GM21381 (cell line): ENCODE measurements around the gene ABCA10.
"Not testable (repeated sequence)": the region's sequence is repeated elsewhere in the genome, so short reads cannot be mapped to it uniquely, and the experiment has no call there.

Source experiments
- ATAC-seq: cut with Tn5 transposase; IDR thresholded peaks from one replicate; pipeline ENCODE4 v1.9.1; 2021; ENCODE audit warnings: mild to moderate bottlenecking, moderate library complexity; ENCODE audit not compliant: unreplicated experiment

ABCA10 gene

GRCh38 chr17:69173118-69173517, 55.5 kb downstream of the ABCA10 start:
- ATAC-seq: no peak

DNA sequence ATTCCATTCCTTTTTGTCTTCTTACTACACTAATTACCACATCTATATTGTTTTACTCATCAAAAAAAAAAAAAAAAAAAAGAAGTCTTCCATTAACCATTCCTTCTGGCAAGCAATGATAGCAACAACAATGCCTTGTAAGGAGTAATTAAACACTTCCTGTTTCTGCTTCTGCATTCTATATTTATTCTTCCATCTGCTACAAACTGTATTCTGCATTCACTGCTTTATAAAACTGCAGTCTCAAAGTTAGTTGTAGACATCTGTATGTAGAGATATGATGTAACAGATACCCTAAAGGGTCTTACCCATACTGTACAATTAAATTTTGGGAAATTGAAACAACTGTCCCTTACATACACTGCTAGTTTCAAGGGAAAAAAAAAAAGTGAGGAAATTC, 58.2 kb downstream of the ABCA10 start:
- no peak for ATAC-seq

- ATAC-seq: not testable (repeated sequence)
These were observed 60.0 kb downstream of the ABCA10 start for GRCh38 chr17:69168642-69169041.

- ATAC-seq: no peak
These were observed 61.7 kb downstream of the ABCA10 start for GRCh38 chr17:69166957-69167356.

- ATAC-seq: no peak
These were observed 64.4 kb downstream of the ABCA10 start for GRCh38 chr17:69164206-69164605.

DNA sequence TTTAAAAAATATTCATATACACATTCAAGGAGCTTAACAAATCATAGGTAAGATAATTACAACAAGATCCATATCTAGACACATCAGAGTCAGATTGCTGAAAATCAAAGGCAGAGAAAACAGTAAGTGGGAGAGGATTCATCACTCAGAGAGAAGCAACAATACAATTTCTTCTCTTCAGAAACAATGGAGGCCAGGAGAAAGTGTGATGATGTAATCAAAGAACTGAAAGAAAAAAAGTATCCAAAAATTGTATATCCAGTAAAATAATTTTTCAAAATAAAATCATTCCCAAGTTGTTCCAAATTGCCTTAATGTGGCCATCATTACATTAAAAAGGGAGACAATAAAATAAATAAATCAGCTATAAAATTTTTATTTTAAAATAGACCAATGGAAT, 69.2 kb downstream of the ABCA10 start:
- ATAC-seq: no peak

DNA sequence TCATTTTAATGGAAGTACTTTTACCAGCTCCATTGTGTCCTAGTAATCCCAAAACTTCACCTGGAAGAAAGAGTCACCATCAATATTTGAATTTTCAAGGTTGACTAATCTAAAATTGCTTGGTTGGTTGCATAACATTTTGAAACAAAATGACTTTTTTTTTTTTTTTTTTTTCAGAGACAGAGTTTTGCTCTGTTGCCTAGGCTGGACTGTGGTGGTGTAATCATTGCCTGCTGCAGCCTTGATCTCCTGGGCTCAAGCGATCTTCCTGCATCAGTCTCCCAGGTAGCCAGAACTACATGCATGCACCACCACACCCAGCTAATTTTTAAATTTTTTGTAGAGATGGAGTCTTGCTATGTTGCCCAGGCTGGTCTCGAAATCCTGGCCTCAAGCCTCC, 74.4 kb downstream of the ABCA10 start:
- ATAC-seq: no peak

DNA sequence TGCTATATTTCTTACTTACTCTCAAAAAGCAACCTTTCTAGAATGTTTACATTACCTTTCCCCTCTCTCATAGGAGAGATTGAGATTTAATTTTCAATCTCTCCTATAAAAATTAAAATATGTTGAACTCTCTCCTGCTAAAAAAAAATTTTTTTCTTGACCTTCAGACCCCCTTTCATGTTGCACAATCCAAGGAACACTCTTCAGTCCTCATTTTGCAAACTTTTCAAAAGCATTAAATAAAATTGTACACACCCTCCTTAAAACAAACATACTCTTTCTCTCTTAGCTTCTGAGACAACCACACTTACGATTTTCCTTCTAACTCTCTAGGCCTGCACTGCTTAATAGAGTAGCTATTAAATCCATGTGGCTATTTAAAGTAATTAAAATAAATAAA, 78.3 kb downstream of the ABCA10 start:
- ATAC-seq: no peak

DNA sequence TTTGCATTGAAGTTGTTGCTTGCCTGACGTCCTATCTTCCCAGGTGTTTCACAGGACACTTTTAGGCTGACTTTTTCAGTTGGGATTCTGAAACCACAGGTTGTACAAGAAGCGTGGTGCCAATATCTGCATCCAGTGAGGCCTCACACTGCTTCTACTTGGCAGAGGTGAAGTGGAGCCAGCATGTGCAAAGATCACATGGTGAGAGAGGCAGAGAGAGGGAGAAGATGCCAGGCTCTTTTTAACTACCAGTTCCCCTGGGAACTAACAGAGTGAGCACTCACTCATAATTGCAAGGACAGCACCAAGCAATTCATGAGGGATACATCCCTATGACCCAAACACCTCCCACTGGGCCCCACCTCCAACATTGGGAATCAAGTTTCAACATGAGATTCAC, 81.2 kb downstream of the ABCA10 start:
- ATAC-seq: no peak

GRCh38 chr17:69144331-69145255, 84.0 kb downstream of the ABCA10 start:
- ATAC-seq: no peak

GRCh38 chr17:69143683-69144231, 84.9 kb downstream of the ABCA10 start:
- ATAC-seq: no peak

GRCh38 chr17:69143151-69143550, 85.5 kb downstream of the ABCA10 start:
- ATAC-seq: no peak

GRCh38 chr17:69142175-69142802, 86.3 kb downstream of the ABCA10 start:
- no peak for ATAC-seq

DNA sequence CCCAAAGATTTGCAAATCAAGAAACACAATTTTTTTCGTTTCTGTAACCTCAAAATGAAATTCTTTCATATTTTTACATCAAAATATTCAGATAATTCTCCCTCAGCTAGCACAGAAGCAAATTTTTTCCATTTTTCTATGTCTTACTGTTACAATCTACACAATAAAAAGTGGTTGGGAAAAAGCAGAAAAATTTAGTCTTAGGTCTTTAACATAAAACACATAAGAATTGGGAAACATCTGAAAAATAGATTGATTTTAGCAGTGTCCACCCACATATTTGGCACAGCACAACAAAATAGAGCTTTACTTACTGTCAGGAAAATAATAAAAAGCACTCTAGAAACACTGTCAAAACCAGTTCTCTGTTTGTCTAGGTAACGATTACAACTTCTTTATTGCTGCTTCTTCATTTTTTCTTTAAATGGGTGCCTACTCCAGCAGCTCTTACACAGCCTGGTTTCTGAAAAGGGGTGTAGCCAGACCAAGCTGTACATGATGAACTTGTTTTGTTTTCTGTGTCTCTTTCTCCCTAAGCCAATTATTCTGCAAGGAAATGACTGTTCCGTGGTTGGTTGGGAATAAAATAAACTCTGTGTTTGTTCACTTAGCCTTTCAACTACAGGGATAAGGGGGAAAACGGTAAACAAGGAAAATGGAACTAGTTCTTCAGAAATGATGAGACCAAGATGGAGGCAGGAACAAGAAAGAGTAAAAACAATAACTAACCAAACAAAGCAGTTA, 87.0 kb downstream of the ABCA10 start, which contains the start of gene ABCA6:
Gene ABCA6 (minus strand): TSS at position 465 of the 744 bp plus-strand sequence. CDS start 1,192 bp downstream, outside the sequence.
- ATAC-seq: no peak

DNA sequence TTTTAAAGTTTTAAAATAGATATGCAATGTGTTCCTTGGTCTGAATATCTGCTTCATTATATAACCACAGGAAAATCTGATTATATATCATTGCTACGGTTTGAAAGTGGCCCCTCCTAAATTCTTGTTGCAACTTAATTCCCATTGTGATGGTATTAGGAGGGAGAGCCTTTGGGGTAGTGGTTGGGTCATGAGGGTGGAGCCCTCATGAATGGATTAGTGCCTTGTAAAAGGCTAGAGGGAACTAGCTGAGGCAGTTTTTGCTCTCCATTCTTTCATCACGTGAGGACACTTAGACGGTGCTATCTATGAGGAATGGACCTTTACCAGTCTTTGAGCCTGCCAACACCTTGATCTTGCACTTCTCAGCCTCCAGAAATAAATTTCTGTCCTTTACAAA, 94.5 kb downstream of the ABCA10 start:
- no peak for ATAC-seq

- ATAC-seq: no peak
These were observed 97.9 kb downstream of the ABCA10 start for GRCh38 chr17:69130627-69131296.

GRCh38 chr17:69123626-69124025, 105.0 kb downstream of the ABCA10 start:
- ATAC-seq: no peak

- no peak for ATAC-seq
These were observed 106.6 kb downstream of the ABCA10 start for GRCh38 chr17:69122065-69122464.

DNA sequence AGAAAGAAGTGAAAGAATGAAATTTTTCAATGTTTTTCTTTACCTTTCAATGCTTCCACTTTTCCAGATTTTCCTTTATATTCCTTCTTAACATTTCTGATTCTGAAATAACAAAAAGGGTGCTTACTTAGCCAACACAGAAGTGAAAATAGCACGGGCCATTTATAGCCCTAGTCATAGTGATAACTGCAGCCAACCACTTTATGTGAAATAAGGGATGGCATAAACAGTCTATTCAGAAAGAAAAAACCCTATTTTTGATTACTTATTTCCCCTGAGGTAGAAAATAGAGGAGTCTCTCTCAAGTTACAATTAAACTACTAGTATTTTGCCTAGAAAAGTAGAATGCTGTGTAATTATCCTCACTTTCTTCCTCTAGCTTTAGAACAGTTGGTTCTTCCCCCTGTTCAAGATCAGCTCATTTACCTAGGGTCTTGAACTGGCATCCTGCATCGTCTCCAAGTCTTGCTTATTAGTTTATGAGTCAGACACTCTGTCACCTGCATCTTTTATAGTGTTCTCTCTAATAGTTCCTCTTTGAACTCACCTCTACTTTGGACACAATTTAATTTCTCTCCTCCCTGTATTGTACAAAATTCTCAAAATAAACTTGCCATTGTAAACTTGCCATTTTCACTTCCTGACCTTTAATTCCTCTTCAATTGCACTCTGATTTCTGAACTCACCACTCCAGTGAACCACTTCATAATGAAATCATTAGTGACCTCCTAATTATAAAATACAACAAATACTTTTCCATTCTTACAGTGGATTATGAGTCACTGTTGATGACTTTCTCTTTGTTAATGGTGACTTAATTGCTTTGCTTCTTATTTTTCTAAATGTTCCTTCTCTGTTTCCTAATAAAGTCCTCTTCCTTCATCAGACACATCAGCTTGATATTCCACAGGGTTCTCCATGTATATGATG, 110.5 kb downstream of the ABCA10 start:
- peak; percentile 42 for ATAC-seq

DNA sequence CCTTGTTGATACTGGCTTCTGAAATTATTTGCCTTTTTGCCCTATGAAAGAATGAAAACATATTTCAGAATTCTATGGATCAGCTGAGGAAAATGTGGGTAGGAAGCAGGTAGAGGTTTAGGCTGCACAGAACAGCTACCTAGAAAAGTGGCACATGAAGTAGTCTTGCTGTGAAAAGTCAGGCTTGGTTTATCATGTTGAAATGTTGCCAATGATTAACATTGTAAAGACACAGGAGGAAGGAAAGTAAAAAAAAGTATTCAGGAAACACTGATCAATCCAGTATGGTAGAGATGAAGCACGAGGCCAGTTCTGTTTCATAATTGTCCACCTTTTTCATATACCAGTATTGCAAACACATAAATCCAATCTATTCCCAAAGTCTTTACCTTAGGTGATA, 116.8 kb downstream of the ABCA10 start:
- ATAC-seq: no peak
